ENCODE results near the gene APOC4. TPM values are rescaled to one million over a fixed set of nuclear protein-coding genes. Genes with fewer than 3 reads are reported as not detected.

The APOC4 gene
- polyA plus RNA-seq, 1 donor, result not detected

GRCh38 chr19:44993526-44993925 lies 51.5 kb downstream of the APOC4 start:
- no peak for DNase-seq
- Histone ChIP-seq H3K36me3 (ENCODE audit: control insufficient read depth, insufficient read depth, low read length) (peaks cover 47% of the 10 kb centered on the region), H3K9me3 (ENCODE audit: control insufficient read depth, low read depth, low read length) (no peaks in the 10 kb centered on the region), H3K27ac (ENCODE audit: low read length) (no peak overlapping the region), H3K27me3 (ENCODE audit: control insufficient read depth, insufficient read depth, low read length) (no peaks in the 10 kb centered on the region), H3K4me3 (ENCODE audit: low read length) (no peak overlapping the region), H3K4me1 (ENCODE audit: control insufficient read depth, insufficient read depth, low read length) (no peaks in the 10 kb centered on the region)
- WGBS (ENCODE audit: insufficient coverage, low lambda C conversion rate), result no CpG with 5 or more reads among the region's 6 CpGs

GRCh38 chr19:44993926-44994537 lies 52.0 kb downstream of the APOC4 start:
- Histone ChIP-seq H3K27ac (ENCODE audit: low read length) (no peak overlapping the region), H3K4me1 (ENCODE audit: control insufficient read depth, insufficient read depth, low read length) (no peaks in the 10 kb centered on the region), H3K27me3 (ENCODE audit: control insufficient read depth, insufficient read depth, low read length) (no peaks in the 10 kb centered on the region), H3K9me3 (ENCODE audit: control insufficient read depth, low read depth, low read length) (no peaks in the 10 kb centered on the region), H3K4me3 (ENCODE audit: low read length) (no peak overlapping the region), H3K36me3 (ENCODE audit: control insufficient read depth, insufficient read depth, low read length) (peaks cover 42% of the 10 kb centered on the region)
- no CpG with 5 or more reads among the region's 12 CpGs for WGBS (ENCODE audit: insufficient coverage, low lambda C conversion rate)
- DNase-seq, result no peak

Other genes starting within 250 kb of the APOC4 start
- gene CEACAM16, start 243.1 kb upstream of the APOC4 start, polyA plus RNA-seq, result not detected
- gene BCL3, start 193.5 kb upstream of the APOC4 start, polyA plus RNA-seq, result 60.2 TPM
- 49.5 TPM for gene CBLC, start 164.3 kb upstream of the APOC4 start, polyA plus RNA-seq
- 154 TPM for gene BCAM, start 133.1 kb upstream of the APOC4 start, polyA plus RNA-seq
- 135 TPM for gene NECTIN2, start 95.9 kb upstream of the APOC4 start, polyA plus RNA-seq
- 37.2 TPM for gene TOMM40, start 51.0 kb upstream of the APOC4 start, polyA plus RNA-seq
- gene APOE, start 36.4 kb upstream of the APOC4 start, polyA plus RNA-seq, result 77.8 TPM
- gene APOC1, start 27.6 kb upstream of the APOC4 start, polyA plus RNA-seq, result 11.3 TPM
- 186 TPM for gene APOC2, start 3.8 kb downstream of the APOC4 start, polyA plus RNA-seq
- gene CLPTM1, start 13.1 kb downstream of the APOC4 start, polyA plus RNA-seq, result 91.6 TPM
- 8.4 TPM for gene RELB, start 59.2 kb downstream of the APOC4 start, polyA plus RNA-seq
- 81.6 TPM for gene CLASRP, start 96.8 kb downstream of the APOC4 start, polyA plus RNA-seq
- gene ZNF296, start 134.2 kb downstream of the APOC4 start, polyA plus RNA-seq, result 6.6 TPM
- 23.5 TPM for gene GEMIN7, start 137.0 kb downstream of the APOC4 start, polyA plus RNA-seq
- gene PPP1R37, start 150.9 kb downstream of the APOC4 start, polyA plus RNA-seq, result 40.3 TPM
- gene NKPD1, start 218.7 kb downstream of the APOC4 start, polyA plus RNA-seq, result 0.15 TPM
- 50.2 TPM for gene TRAPPC6A, start 236.0 kb downstream of the APOC4 start, polyA plus RNA-seq
- gene BLOC1S3, start 236.5 kb downstream of the APOC4 start, polyA plus RNA-seq, result 12.1 TPM